GM18951 (cell line): ENCODE data around the gene SPPL2B.

Experiments used
- POLR2A ChIP-seq: IDR thresholded peaks from 4 replicates; pipeline ENCODE4 v1.6.1; 2011; ENCODE audit warnings: mild to moderate bottlenecking; ENCODE audit not compliant: insufficient read length, insufficient read depth; ENCODE audit errors: extremely low read depth
- in situ Hi-C: fragments of 300-500 bp; cut with MboI; formaldehyde crosslinking; loops from one replicate; pipeline ENCODE4 v1.12.0; 2022; ENCODE audit warnings: low sequenced_read_pairs, mixed read lengths, inconsistent platforms; ENCODE audit not compliant: unreplicated experiment

SPPL2B gene, protein sequence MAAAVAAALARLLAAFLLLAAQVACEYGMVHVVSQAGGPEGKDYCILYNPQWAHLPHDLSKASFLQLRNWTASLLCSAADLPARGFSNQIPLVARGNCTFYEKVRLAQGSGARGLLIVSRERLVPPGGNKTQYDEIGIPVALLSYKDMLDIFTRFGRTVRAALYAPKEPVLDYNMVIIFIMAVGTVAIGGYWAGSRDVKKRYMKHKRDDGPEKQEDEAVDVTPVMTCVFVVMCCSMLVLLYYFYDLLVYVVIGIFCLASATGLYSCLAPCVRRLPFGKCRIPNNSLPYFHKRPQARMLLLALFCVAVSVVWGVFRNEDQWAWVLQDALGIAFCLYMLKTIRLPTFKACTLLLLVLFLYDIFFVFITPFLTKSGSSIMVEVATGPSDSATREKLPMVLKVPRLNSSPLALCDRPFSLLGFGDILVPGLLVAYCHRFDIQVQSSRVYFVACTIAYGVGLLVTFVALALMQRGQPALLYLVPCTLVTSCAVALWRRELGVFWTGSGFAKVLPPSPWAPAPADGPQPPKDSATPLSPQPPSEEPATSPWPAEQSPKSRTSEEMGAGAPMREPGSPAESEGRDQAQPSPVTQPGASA

DNA sequence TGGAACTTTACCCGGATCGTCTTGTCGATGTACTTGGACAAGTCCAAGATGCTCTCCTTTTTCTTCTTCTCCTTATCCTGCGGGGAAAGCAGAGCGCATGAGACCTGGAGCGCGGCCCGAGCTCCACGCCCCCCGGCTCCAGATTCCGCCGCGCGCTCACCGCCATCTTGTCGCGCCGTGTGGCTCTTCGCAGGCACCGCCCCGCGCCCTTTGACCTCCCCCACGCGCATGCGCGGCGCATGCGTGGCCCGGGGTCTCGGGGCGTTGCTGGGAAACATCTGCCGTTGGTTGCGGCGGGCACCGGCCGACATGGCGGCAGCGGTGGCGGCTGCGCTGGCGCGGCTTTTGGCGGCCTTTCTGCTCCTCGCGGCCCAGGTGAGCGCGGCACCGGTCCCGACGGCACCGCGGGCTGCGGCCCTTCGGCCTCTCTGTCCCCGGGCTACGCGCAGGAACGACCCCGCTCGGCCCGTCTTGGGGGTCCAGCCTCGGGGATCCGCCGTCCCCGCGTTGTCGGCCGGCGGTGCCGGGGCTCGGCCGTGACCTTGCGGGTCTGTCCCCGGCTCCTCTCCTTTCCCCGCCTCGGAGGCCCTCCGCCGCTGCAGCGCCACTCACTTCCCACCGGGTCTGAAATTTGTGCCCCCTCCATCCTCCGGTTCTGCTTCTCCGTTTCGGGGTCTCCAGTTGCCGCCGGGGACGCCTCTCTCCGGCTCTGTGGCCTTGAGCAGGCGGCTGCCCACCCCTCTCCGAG lies at the start of gene SPPL2B, which contains the start of gene LSM7:
SPPL2B (plus strand) TSS at position 284 of the 748 bp plus-strand sequence; CDS start at position 310, 26 bp downstream.
LSM7 (minus strand) TSS at position 186 of the 748 bp plus-strand sequence; CDS start at position 166, 20 bp downstream.
- in situ Hi-C loops: no loop called here
- TF ChIP-seq POLR2A: peak; percentile 92

DNA sequence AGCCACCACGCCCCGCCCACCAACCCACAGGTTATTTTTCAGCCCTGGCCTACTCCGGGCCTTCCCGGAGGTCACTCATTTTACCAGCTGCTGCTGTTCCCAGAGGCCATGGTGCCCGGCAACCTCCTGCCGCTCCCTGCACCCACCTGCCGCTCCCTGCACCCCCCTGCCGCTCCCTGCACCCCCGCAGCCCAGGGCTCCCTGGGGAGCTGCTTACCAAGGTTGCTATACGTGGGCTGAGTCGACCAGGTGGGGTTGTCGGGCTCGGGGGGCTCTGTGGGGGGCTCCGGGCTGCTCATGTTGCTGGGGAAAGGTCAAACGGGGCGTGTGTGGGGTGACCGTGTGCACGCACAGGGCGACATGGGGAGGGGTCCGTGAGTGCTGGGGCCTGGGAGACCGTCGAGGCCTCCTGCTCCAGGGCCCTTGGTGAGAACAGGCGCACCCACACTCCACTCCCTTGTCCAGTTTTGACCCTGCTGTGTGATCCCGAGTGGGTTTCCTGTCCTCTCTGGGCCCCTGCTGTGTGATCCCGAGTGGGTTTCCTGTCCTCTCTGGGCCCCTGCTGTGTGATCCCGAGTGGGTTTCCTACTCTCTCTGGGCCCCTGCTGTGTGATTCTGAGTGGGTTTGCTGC lies 47.7 kb upstream of the SPPL2B start:
- in situ Hi-C loops: loop anchor here (25.0 kb wide), 1 partner anchor 332 kb away; no protein-coding TSS in a partner anchor
- no peak for TF ChIP-seq POLR2A

- in situ Hi-C loops: loop anchor here (25.0 kb wide), 1 partner anchor 331 kb away; no protein-coding TSS in a partner anchor
These were observed 47.0 kb upstream of the SPPL2B start for GRCh38 chr19:2281265-2282061.

DNA sequence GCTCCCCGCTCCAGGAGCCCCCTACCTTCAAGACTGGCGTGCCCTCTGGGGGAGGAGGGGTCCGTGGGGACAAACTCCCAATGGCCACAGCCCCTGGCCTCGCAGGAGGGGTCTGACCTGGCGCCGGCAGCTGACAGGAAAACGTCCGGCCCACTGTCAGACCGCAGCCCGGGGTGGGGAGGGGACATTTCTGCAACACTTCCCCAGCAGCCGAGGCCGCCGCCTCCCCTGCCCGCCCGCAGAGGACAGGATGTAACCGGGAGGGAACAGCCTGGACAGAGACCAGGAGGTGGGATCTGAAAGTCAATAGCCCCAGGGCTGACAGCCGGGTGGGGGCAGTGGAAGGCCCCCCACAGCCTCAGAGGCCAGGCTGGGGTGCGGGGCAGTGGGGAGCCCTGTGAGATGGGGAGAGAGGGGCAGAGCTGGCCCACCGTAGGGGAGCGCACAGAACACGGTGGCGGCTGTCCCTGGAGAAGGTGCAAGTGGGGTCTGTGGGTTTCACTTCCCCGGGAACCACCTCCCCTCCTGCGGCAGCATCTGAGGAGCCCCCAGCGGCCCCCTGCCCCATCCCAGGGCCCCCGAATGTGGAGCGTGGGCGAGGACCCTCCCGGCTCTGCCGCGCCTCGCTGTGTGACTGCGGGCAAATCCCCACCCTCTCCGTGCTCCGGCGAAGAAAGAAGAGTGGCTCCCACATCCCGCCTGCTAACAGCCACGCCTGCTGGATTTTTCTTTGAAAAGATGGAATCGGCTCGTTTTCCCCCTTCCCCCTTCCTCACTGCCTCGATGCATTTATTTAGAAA lies 46.2 kb upstream of the SPPL2B start, which contains the start of gene PEAK3:
PEAK3 (minus strand) TSS at position 114 of the 800 bp plus-strand sequence. CDS start 1,244 bp downstream, outside the sequence.
- in situ Hi-C loops: loop anchor here (25.0 kb wide), 1 partner anchor 330 kb away; no protein-coding TSS in a partner anchor
- TF ChIP-seq POLR2A: no peak

DNA sequence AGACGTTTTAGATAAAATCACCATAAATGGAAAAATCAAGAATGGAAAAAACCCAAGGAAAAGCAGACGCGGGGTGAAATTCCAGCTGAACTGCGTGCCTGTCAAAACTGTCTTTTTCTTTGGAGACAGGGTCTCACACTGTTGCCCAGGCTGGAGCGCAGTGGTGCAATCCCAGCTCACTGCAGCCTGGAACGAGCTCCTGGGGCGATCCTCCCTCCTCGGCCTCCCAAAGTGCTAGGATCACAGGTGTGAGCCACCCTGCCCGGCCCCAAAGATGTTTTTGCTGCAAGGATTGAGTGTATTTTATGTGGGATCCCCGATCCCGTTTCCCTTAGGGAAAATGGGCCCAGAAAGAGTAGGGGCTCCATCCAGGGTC lies 45.6 kb upstream of the SPPL2B start:
- TF ChIP-seq POLR2A: no peak
- in situ Hi-C loops: loop anchor here (25.0 kb wide), 1 partner anchor 329 kb away; no protein-coding TSS in a partner anchor

- TF ChIP-seq POLR2A: no peak
- in situ Hi-C loops: loop anchor here (25.0 kb wide), 1 partner anchor 328 kb away; no protein-coding TSS in a partner anchor
These were observed 44.5 kb upstream of the SPPL2B start for GRCh38 chr19:2283835-2284507.

GRCh38 chr19:2286402-2287140 lies 41.9 kb upstream of the SPPL2B start:
- in situ Hi-C loops: loop anchor here (25.0 kb wide), 1 partner anchor 326 kb away; no protein-coding TSS in a partner anchor

GRCh38 chr19:2287585-2288337 lies 40.7 kb upstream of the SPPL2B start:
- in situ Hi-C loops: loop anchor here (25.0 kb wide), 1 partner anchor 325 kb away; no protein-coding TSS in a partner anchor
- no peak for TF ChIP-seq POLR2A

More at GRCh38 chr19:2286402-2287140, 41.9 kb upstream of the SPPL2B start:
- no peak for TF ChIP-seq POLR2A

GRCh38 chr19:2288338-2288817 lies 40.1 kb upstream of the SPPL2B start:
- in situ Hi-C loops: loop anchor here (25.0 kb wide), 1 partner anchor 324 kb away; no protein-coding TSS in a partner anchor
- no peak for TF ChIP-seq POLR2A
